Measurements from ENCODE around the gene MROH9.

MROH9 gene

DNA sequence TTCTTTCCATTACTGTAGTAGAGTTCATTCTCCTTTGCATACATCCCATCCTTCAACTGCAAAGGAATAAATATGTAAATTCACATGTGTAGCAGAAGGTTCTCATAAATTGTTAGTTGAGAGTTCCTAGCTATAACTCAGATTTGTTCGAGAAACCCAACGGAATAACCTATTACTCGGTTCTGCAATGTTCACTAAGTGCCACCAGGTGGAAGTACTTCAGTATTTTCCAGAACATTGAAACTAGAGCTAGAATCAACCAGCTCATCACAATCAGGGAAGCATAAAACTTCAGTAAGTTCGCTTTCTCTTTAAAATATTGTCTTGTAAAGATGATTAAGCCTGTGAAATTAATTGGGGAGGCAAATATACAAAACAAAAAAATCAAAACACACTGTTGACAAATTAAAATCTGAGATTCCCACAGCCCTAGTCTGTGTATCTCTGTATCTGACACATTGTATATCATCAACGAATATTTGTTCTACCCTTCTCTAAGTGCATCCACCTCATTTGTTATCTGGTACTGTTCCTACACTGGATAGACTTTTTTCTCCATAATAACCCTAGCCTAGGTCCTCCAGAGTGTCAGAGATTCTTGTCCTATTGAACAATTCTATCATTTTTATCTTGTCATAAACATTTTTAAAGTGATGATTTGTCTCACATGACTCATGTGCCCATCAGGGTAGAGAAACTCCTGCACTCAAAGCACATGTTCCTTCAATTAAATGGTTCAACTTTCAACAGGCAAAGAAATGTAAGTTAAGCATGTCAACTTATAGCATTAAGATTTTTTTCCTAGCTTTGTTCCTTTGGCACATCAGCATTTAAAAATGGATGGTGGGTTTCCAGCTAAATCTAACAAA lies 31.9 kb downstream of the MROH9 start:
- no peak for DNase-seq (ENCODE audit: low read depth in 3 of 3, low spot score in 1 of 3)

DNA sequence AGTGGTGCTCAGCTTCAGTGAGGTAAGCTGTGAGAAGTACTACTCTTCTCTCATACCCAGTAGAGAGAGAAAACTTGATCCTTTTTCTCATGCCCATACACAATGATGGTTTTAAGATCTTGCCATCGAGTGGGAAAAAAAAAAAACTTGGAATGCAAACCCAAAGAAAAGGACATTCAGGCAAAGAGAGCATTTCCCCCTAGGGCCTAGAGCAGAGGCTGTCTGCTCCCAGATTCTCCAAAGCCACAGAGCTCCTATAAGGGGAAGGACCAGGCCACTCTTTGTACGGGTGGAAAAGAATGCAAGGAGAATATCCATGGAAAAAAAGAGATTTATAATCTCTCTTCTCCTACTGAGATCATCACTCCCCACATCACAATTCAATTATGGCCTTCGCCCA lies 34.9 kb downstream of the MROH9 start:
- DNase-seq (ENCODE audit: low read depth in 3 of 3, low spot score in 1 of 3) = no peak

DNA sequence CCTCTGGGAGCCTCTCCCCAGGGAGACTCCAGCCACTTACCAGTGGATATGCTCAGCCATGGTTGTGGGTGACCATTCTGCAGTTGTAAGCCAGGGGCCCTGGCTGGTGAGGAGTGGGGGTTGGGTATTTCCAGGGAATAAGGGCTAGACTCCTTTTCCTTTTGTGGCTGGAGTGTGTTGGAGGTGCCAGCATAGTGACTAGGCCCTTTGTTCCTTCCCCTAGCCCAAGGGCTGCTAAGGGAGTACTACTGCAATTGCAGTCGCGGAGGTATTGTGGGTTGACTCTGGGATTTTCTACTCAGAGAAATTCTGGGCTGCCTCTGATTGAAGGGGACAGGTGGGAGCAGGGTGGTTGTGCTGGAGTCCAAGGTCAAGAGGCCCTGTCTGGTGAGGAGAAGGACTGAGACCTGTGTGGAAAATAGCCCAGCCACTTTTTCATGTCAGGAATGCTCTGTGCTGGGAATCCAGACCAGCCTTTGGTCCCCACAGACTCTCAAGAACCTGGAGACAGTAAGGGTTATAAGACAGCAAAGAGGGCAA lies 43.1 kb downstream of the MROH9 start:
- DNase-seq (ENCODE audit: low read depth in 3 of 3, low spot score in 1 of 3) = no peak

DNA sequence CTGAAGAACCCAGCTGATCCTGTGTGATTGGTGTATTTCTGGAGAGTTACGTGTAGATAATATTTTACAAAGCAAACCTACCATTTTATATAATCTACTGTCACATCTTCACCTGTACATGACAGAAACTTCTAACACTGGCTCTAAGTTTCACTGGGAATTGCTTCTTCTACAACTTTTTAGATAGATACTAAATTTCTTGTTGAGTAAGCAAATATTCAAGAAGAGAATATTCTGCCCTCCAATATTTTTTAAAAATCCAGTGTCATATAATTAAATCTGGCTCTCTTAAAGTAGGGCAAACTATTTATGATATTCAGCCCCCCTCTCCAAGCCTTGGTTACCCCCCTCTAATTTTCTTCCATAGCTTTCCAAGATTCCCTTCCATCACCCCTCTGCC lies 50.1 kb downstream of the MROH9 start:
- no peak for DNase-seq (ENCODE audit: low read depth in 3 of 3, low spot score in 1 of 3)

DNA sequence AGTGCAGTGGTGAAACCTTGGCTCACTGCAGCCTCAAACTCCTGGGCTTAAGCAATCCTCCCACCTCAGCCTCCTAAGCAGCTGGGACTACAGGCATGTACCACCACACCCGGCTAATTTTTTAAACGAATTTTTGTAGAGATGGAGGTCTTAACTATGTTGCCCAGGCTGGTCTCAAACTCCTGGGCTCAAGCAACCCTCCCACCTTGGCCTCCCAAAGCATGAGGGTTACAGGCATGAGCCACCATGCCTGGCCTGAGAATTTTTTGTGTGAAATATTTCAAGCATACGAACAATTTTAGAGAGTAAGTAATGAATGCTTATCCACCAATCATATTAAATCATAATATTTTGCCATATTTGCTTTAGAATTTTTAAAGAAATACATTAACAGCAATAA lies 51.6 kb downstream of the MROH9 start:
- DNase-seq (ENCODE audit: low read depth in 3 of 3, low spot score in 1 of 3) = no peak

DNA sequence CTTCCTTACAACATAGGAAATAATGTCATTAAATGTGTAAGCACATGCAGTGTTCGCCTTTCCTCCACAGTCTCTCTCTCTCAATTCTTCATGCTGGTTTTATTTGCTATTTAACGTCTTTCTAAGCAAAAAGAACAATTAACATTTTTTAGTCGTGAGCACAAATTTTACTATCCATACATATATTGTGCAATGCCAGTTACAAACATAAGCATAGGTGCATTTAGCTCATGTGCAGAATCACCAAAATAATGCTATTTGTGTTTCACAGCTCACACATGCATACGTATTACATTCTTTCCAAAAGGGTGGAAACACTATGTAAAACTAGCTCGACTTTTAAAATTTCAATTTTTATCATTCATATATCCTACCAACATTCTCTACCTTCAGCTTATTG lies 52.1 kb downstream of the MROH9 start:
- DNase-seq (ENCODE audit: low read depth in 3 of 3, low spot score in 1 of 3) = no peak

DNA sequence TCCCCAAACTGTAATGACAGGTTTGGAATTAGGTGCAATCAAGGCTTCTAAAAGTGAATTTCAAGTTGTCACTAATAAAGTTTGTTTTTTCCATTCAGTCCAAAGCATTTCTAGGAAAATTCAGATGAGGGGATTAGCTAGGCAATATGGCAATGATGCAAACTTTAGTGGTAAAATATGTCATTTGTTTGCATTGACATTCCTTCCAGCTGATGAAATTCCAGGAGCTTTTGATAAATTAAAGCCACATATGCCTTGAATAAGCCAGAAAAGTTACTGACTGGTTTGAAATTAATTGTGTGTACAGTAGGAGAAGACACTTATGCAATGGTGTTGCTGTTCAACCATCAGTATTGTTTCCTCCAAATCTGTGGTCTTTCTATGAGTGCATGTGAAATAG lies 57.8 kb downstream of the MROH9 start:
- DNase-seq (ENCODE audit: low read depth in 3 of 3, low spot score in 1 of 3) = no peak

DNA sequence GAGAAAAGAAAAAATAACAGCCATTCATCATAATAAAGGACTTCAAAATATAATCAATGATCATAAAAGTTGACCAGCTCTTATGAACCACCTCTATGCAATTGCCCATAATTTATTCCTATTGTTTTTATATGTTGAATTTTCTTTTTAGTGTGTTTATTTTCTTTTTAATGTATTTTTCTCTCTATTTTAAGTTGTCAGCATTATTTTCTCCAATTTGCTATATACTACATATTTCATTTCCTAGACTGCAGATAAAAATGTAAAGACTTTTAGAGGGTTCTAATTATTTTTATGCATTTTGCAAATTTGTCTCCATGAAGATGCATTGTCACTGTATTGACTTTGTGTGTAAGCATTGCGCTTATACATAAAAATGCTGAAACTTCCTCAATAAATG lies 58.4 kb downstream of the MROH9 start:
- no peak for DNase-seq (ENCODE audit: low read depth in 3 of 3, low spot score in 1 of 3)

DNA sequence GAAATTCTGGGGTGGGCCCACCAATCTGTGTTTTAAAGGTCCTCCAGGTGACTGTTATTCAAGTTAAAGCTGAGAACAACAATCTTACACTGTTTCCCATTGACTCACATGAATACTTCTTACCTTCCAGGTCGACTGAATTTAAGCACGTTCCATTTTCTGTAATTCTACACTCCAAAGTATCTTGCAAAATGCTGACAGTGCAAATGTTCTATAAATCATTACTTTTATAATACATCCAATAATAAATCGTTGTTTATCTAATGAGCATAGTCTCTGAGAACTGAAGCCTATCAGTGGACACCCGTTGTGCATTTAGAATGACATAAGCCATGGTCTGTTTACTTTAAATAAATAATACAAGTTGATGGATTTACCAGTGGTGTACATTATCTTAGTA lies 79.5 kb downstream of the MROH9 start:
- DNase-seq (ENCODE audit: low read depth in 3 of 3, low spot score in 1 of 3) = no peak

DNA sequence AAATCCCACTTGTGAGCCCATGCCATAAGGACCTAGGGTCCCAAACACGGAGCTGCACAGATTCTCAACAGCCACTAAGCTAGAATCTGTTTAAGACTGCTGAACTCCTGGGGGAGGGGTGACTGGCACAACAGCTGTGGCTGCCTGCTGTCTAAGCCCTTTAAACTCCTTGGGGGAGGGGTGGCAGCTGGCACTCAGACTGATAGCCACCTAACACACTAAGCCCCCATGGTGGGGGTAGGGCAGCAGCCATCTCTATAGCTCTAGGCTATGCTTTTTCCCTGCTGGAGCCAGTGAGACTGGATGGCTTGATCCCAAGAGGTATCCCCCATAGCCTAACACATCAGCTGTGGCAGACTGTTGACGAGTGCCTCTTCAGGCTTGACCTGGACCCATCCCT lies 82.1 kb downstream of the MROH9 start:
- DNase-seq (ENCODE audit: low read depth in 3 of 3, low spot score in 1 of 3) = no peak

DNA sequence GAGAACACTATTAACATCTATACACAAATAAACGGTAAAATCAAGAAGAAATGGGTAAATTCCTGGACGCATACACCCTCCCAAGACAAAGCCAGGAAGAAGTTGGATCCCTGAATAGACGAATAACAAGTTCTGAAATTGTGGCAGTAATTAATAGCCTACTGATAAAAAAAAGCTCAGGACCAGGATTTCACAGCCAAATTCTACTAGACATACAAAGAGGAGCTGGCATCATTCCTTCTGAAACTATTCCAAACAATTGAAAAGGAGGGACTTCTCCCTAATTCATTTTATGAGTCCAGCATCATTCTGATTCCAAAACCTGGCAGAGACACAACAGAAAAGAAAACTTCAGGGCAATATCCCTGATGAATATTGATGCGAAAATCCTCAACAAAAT lies 84.6 kb downstream of the MROH9 start:
- DNase-seq (ENCODE audit: low read depth in 3 of 3, low spot score in 1 of 3) = no peak

DNA sequence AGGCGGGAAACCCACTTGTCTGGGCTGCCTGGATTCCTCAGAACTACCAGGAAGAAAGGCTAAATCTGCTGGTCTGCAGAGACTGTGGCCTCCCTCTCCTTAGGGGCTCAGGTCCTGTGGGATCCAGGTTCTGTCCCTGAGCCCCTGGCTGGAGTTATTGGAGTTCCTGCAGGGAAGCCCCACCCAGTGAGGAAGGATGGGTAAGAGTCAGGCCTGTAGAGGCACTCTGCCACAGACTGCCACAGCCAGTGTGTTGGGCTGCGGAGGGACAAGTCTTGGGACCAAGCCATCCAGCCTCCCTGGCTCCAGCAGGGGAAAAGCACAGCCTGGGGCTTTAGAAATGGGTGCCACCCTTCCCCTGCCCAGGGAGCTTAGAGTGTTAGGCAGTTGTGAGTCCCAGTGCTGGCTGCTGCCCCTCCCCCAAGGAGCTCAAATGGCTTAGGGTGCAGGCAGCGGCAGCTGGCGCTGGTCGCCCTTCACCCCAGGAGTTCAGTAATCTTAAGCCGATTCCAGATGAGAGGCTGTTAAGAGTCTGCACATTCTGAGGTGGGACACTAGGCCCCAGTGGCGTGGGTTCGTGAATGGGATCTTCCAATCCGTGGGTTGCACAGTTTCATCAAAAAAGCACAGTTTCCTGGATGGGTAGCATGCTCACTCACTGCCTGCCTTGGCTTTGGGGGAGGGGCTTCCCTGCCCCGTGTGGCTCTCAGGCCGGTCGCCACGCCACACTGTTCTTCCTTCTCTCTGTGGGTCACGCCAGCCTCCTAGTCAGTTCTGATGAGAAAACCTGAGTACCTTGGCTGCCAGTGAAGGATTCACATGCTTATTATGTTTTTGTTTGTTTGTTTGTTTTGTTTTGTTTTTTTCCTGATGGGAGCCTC lies 97.7 kb downstream of the MROH9 start:
- DNase-seq (ENCODE audit: low read depth in 3 of 3, low spot score in 1 of 3) = no peak

DNA sequence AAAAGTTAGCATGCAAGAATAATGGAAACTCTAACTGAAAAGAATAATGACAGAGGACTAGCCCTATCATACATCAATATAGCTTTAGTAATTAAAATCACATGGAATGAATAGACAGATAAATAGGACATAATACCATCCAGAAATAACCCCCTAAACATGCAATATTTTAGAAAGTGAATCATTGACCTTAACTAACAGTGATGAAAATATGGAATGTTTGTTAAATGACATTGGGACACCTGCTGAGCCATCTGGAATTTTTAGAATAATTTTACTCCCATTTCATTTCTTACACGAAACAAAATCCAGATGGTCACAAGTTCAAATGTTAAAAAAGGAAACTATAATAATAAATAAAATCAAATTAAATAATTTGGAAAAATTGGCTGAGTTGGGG lies 102.3 kb downstream of the MROH9 start:
- no peak for DNase-seq (ENCODE audit: low read depth in 3 of 3, low spot score in 1 of 3)

DNA sequence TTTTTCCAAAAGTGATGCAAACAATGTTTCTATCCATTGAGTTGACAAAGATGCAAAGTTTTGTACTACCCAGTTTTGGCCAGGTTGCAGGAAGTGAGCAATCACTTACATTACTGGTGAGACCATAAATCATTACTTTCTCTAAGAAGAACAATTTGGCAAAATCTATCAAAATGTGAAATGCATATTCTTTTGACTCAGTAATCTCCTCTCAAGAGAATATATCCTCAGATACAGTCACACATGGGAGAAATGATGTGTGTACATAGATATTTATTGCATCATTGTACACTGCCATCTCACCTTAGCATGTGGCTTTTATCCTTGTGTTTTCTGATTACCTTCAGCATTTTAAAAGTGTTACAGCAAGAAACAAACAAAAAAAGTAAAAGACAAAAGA lies 103.0 kb downstream of the MROH9 start:
- no peak for DNase-seq (ENCODE audit: low read depth in 3 of 3, low spot score in 1 of 3)

DNA sequence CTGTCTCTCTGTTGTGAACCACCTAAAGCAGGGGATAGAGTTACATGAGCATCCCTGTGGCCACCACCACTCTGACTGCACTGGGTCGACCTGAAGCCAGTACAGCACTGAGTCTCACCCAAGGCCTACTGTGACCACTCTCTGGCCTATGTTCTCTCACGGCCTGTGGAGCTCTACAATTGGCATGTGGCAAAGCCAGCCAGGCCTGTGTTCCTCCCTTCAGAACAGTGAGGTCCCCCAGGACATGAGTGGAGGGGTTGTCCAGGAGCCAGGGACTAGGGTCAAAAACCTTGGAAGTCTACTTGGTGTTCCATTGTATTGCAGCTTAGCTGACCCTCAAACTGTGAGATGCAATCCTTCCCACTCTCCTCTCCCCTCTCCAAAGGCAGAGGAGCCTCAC lies 112.7 kb downstream of the MROH9 start:
- no peak for DNase-seq (ENCODE audit: low read depth in 3 of 3, low spot score in 1 of 3)

DNA sequence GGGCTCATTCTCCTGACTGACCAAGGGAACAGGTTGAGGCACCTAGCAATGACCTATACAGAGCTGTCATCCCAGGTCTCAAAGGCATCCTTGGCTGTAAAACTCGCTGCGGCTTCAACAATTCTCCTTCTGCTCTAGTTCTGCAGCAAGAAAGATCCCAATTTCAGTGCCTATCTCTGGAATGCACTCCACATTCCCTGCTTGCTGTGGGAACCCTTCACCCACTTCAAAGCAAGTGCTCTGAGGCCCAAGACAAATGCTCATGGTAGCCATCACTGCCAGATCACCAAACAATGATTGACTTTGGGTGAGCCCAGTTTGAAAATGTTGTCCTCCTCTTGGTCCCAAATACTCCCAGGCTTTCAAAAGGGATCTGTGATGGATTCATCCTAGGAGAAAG lies 117.6 kb downstream of the MROH9 start:
- no peak for DNase-seq (ENCODE audit: low read depth in 3 of 3, low spot score in 1 of 3)

DNA sequence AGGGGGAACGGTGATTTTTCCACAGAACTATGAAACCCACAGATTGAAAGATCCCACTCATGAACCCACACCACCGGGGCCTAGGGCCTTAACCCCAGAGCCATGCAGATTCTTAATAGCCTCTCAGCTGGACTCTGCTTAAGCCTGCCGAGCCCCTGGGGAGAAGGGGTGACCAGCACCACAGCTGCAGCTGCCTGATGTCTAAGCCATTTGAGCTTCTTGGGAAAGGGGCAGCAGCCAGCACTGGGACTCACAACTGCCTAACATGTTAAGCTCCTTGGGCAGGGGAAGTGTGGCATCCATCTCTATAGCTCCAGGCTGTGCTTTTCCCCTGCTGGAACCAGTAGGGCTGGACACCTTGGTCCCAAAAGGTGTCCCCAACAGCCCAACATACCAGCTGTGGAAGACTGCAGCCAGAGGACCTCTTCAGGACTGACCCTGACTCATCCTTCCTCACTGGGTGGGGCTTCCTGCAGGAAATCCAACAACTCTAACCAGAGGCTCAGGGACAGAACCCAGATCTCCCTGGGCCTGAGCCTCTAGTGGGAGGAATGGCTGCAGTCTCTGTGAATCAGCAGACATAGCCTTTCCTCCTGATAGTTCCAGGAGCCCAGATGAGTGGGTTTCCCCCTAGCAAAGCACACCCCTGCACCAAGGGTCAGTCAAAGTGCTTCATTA lies 120.8 kb downstream of the MROH9 start:
- DNase-seq (ENCODE audit: low read depth in 3 of 3, low spot score in 1 of 3) = no peak

DNA sequence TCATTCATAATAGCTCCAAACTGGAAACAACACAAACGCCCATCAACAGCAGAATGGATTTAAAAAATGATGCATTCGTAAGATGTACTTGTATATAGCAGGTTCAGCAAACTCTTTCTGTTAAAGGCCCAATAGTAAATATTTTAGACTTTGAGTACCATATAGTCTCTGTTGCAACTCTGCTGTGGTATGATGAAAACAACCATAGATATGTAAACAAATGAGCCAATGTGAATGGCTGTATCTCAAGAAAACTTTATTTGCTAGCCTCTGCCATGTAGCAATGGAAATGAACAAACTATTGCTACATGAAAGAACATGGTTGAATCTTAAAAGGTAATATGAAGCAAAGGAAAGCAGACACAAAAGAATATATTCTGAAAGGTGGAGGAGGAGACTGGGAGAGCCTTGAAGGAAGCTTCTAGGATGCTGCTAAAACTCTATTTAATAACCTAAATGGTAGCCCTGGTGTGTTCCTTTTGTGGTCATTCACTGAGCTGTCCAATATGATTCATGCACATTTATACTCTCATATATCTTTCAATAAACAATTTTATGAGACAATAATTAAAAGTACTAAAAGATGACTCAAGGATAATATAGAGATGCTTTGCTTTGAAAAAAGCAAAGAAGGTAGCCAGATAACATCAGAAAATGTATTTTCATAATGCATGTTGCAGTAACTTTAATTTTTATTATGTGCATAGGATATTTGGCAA lies 126.2 kb downstream of the MROH9 start:
- DNase-seq (ENCODE audit: low read depth in 3 of 3, low spot score in 1 of 3) = no peak

DNA sequence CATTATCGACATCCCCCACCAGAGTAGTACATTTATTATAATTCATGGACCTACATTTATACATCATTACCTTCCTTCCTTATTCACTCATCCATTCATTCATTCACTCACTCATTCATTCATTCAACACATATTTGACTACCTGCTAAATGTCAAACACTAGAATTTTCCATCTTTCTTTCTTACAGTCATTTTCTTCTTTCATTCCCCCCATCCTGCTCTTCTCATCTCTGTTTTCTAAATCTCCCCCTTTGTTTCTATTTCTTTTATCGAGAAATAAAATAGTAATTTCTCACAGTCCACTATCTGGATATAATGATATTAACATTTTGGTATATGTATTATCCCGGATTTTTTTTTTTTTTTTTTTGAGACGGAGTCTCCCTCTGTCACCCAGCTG lies 127.6 kb downstream of the MROH9 start:
- no peak for DNase-seq (ENCODE audit: low read depth in 3 of 3, low spot score in 1 of 3)

DNA sequence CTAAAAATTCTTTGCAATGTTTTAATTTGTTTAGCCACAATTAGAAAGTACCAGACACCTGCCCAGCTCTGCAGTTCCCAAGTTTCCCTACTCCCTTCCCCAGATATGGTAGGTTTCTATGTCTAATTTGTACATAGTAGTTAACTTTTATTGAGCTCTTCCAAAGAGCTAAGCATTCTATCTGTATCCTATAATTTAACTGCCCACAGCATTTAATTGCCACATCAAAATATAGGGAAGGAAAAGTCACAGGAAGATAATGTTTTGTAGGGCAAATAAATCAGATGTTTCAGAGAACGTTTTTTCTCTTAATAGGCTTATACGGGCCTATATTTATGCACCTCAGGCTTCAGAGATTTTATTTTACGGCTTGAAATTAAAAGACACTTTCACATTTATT lies 139.7 kb downstream of the MROH9 start:
- DNase-seq (ENCODE audit: low read depth in 3 of 3, low spot score in 1 of 3) = no peak

DNA sequence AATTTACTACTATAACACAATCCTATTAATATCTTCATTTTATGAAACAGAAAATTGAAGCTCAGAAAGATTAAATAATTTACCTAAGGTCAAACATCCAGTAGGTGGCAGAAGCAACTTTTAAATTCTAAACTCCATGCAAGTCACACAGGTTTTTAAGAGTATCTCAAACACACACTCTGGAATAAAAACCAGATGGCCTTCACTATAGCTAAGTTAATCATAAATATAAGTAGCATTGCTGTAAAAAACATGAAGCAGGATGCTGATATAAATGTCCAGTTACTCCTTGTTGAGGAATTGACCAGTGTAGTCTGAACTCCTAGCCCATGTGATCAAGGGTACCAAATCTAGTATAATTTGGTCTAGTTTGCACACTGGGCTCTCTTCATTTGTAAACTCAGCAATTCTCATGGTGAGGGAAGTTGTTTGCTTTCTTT lies 146.0 kb downstream of the MROH9 start:
- no peak for DNase-seq (ENCODE audit: low read depth in 3 of 3, low spot score in 1 of 3)
